Hindlimb muscle (tissue), 1 donor: Measurements from ENCODE around the gene OXTR. TPM values are rescaled to one million over a fixed set of nuclear protein-coding genes. Genes with fewer than 3 reads are reported as not detected.

ENCODE experiments used
- DNase-seq: peaks from one replicate; pipeline ENCODE4 v3.0.0-alpha.2; 2013
- polyA plus RNA-seq: library from polyadenylated mRNA; unstranded; fragments of 120-200 nt; gene quantifications from one replicate; pipeline ENCODE4 v1.2.1, GENCODE V29; 2013; ENCODE audit not compliant: insufficient read length

Gene OXTR
- polyA plus RNA-seq, 1 donor: 8.8 TPM

GRCh38 chr3:8767256-8767666 is 2.2 kb downstream of the OXTR start:
- DNase-seq: no peak

- no peak for DNase-seq
These were observed 3.3 kb downstream of the OXTR start for GRCh38 chr3:8766148-8766547.

- no peak for DNase-seq
These were observed 3.9 kb downstream of the OXTR start for GRCh38 chr3:8765528-8765927.

GRCh38 chr3:8764528-8764927 is 4.9 kb downstream of the OXTR start:
- no peak for DNase-seq

- no peak for DNase-seq
These were observed 6.6 kb downstream of the OXTR start for GRCh38 chr3:8762607-8763377.

GRCh38 chr3:8761866-8762265 is 7.5 kb downstream of the OXTR start:
- DNase-seq: no peak

GRCh38 chr3:8760506-8760905 is 8.9 kb downstream of the OXTR start:
- DNase-seq: no peak

GRCh38 chr3:8760091-8760490 is 9.3 kb downstream of the OXTR start:
- no peak for DNase-seq

- no peak for DNase-seq
These were observed 10.2 kb downstream of the OXTR start for GRCh38 chr3:8759038-8759707.

GRCh38 chr3:8757551-8758518 is 11.6 kb downstream of the OXTR start:
- no peak for DNase-seq

GRCh38 chr3:8756671-8757070 is 12.7 kb downstream of the OXTR start:
- no peak for DNase-seq

GRCh38 chr3:8755564-8756237 is 13.7 kb downstream of the OXTR start:
- no peak for DNase-seq

GRCh38 chr3:8755097-8755496 is 14.3 kb downstream of the OXTR start:
- DNase-seq: no peak

GRCh38 chr3:8752832-8753231 is 16.6 kb downstream of the OXTR start:
- no peak for DNase-seq

- DNase-seq: no peak
These were observed 20.1 kb downstream of the OXTR start for GRCh38 chr3:8749316-8749715.

GRCh38 chr3:8746780-8747345 is 22.6 kb downstream of the OXTR start:
- no peak for DNase-seq

GRCh38 chr3:8745619-8746370 is 23.6 kb downstream of the OXTR start:
- no peak for DNase-seq

GRCh38 chr3:8743911-8744310 is 25.5 kb downstream of the OXTR start:
- DNase-seq: no peak

GRCh38 chr3:8743021-8743601 is 26.3 kb downstream of the OXTR start:
- DNase-seq: no peak

GRCh38 chr3:8741581-8742261 is 27.7 kb downstream of the OXTR start:
- no peak for DNase-seq
